HFFc6 (cell line): ENCODE measurements around the gene GTF2H4. TPM values are rescaled to one million over a fixed set of nuclear protein-coding genes. Genes with fewer than 3 reads are reported as not detected.

Source experiments
- DNase-seq: peaks from one replicate; pipeline ENCODE4 v3.0.0-alpha.2; 2018
- H3K27ac Mint-ChIP-seq: 2 replicates; pipeline ENCODE4 v1.8.0; 2020; ENCODE audit warnings: mild to moderate bottlenecking, mixed read lengths
- H3K27me3 Mint-ChIP-seq: 2 replicates; pipeline ENCODE4 v1.8.0; 2021; ENCODE audit warnings: mild to moderate bottlenecking, moderate library complexity, mixed read lengths; ENCODE audit not compliant: insufficient read depth
- H3K36me3 Mint-ChIP-seq: 2 replicates; pipeline ENCODE4 v1.8.0; 2021; ENCODE audit warnings: low read depth, mixed read lengths
- H3K4me1 Mint-ChIP-seq: 2 replicates; pipeline ENCODE4 v1.8.0; 2020; ENCODE audit warnings: low read depth, mixed read lengths
- H3K4me3 Mint-ChIP-seq: 2 replicates; pipeline ENCODE4 v1.8.0; 2020; ENCODE audit warnings: mild to moderate bottlenecking, moderate library complexity, mixed read lengths
- H3K9me3 Mint-ChIP-seq: 2 replicates; pipeline ENCODE4 v1.8.0; 2020; ENCODE audit warnings: mild to moderate bottlenecking, mixed read lengths
- microRNA-seq: library from miRNA; unstranded; fragments of <30 nt; microRNA quantifications from one replicate; pipeline ENCODE4, GENCODE V29; 2019
- total RNA-seq, 6 experiments: library from RNA; stranded (reverse); fragmentation: NEBNext Ultra II Directional; extraction: Animal tissue kit (Norgen Biotek cat#: 25700); gene quantifications; 2 replicates in 1 of 6; 3 replicates in 5 of 6; pipeline ENCODE4 v1.2.3, GENCODE V29; 2021
- TF ChIP-seq, protein P1 (sequence below): fragments of 200-600 bp; sonication (generic); IDR thresholded peaks from 2 replicates; pipeline ENCODE4 v1.5.0; 2021; ENCODE audit warnings: antibody characterized with exemption, mild to moderate bottlenecking

Gene GTF2H4
- total RNA-seq, 6 experiments from 2014 or later: 23.9 to 27.1 (median 26.5) TPM

DNA sequence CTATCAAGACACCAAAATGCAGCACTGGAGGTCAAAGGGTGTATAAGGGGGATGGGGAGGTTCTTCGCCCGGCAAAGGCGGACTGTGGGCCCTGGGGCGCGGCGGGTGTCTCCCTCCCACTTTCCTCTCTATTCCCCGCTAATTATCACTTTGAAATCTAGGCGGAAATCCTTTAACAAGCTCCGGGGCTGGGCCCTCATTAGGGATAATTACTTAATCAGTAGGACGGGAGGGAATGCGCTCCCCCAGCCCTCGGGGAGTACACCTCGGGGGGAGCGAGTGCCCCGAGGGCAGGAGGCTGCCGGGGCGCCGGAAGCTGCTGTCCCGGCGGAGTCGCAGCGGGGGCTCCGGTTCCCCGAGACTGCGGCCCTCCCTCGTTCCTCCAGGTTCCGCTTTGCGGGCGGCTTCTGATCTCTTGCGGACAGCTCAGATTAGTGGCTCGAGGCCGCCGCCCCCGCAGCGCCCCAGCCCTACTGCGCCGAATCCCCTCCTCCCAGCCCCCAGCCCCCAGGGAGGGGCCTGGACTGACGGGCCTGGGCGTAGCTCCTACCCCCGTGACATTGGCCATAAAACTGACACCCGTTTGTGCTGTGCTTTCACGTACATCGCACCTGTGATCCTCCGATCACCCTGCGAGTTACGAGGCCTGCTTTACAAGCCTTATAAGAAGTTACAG lies 47.5 kb downstream of the GTF2H4 start:
- TF ChIP-seq, protein P1, sequence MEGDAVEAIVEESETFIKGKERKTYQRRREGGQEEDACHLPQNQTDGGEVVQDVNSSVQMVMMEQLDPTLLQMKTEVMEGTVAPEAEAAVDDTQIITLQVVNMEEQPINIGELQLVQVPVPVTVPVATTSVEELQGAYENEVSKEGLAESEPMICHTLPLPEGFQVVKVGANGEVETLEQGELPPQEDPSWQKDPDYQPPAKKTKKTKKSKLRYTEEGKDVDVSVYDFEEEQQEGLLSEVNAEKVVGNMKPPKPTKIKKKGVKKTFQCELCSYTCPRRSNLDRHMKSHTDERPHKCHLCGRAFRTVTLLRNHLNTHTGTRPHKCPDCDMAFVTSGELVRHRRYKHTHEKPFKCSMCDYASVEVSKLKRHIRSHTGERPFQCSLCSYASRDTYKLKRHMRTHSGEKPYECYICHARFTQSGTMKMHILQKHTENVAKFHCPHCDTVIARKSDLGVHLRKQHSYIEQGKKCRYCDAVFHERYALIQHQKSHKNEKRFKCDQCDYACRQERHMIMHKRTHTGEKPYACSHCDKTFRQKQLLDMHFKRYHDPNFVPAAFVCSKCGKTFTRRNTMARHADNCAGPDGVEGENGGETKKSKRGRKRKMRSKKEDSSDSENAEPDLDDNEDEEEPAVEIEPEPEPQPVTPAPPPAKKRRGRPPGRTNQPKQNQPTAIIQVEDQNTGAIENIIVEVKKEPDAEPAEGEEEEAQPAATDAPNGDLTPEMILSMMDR: no peak
- H3K36me3 Mint-ChIP-seq: no peaks in the 10 kb centered on the region
- peaks cover 6% of the 10 kb centered on the region for H3K4me1 Mint-ChIP-seq
- H3K27me3 Mint-ChIP-seq: peaks cover 61% of the 10 kb centered on the region
- H3K9me3 Mint-ChIP-seq: no peaks in the 10 kb centered on the region
- peak overlapping the region; percentile 12; the same call in 1 of the 2 replicates for H3K27ac Mint-ChIP-seq
- DNase-seq: no peak
- H3K4me3 Mint-ChIP-seq: peak overlapping the region; percentile 70

DNA sequence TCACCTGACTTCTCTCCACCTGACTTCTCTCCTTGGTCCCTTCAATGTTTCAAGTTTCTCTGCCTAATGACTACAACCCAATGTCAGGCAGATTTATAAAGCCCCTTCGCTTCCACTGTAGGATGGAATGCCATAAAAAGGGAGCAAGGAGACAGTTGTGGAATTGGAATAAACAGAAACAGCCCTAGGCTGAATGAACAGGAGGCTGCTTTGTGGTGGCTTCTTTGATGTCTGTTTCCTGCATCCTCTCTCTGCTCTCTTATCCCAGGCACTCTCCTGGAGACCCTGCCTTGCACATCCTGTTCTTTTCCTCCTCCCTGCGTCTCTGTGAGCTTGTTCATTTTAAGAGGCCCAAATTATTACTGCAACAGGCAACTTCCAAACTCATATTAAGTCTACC lies 49.7 kb downstream of the GTF2H4 start:
- DNase-seq: no peak
- peaks cover 51% of the 10 kb centered on the region for H3K27me3 Mint-ChIP-seq
- TF ChIP-seq, protein P1: no peak
- no peaks in the 10 kb centered on the region for H3K36me3 Mint-ChIP-seq
- no peaks in the 10 kb centered on the region for H3K9me3 Mint-ChIP-seq
- H3K27ac Mint-ChIP-seq: no peak overlapping the region
- no peak overlapping the region for H3K4me3 Mint-ChIP-seq
- peaks cover 6% of the 10 kb centered on the region for H3K4me1 Mint-ChIP-seq

DNA sequence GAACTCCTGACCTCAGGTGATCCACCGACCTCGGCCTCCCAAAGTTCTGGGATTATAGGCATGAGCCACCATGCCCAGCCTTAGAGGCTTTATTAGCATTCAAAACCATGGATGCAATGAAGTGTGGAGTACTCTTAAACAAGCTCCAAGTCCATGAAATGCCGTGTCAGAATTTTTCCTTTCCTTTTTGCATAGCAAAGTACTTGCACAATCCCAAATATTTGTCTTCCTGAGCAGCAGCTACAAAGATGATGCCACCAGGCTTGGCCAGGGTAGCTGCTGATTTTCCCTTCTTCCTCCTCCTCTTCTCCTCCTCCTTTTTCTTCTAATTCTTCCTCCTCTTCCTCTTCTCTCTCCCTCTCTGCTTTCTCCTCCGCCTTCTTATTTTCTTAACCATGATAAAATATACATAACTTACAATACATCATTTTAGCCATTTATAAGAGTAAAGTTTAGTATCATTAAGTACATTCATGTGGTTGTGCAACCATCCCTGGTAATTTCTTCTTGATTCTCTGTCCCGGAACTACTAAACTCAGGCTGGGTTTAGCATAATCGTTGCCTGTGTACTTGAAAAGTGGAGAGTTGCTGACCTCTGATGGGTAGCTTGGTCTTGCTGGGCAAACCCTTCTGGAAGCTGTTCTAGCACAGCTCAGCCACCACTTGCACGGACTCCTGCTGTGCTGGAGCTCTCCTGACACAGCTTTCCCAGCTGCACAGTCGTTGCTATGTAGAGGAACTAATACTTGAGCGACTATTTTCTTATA lies 53.1 kb downstream of the GTF2H4 start:
- DNase-seq: no peak
- no peaks in the 10 kb centered on the region for H3K36me3 Mint-ChIP-seq
- H3K4me3 Mint-ChIP-seq: no peak overlapping the region
- TF ChIP-seq, protein P1: no peak
- H3K4me1 Mint-ChIP-seq: no peaks in the 10 kb centered on the region
- H3K9me3 Mint-ChIP-seq: no peaks in the 10 kb centered on the region
- no peak overlapping the region for H3K27ac Mint-ChIP-seq
- peaks cover 53% of the 10 kb centered on the region for H3K27me3 Mint-ChIP-seq

DNA sequence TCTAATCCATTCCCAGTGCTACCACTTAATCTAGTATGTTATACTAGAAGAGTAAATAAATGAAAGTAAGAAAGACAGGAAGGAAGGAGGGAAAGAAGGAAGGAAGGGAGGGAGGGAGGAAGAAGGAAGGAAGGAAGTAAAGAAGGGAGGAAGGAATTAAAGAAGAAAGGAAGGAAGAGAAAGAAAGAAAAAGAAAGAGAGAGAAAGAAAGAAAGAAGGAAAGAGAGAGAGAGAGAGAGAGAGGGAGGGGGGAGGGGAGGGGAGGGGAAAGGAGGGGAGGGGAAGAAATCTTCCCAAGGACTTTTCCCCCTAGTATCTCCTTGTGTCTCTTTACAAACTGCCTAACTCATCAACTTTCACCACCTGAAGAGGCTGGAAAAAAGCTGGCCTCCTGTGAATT lies 54.7 kb downstream of the GTF2H4 start:
- Mint-ChIP-seq H3K27ac (no peak overlapping the region), H3K4me3 (no peak overlapping the region), H3K4me1 (no peaks in the 10 kb centered on the region), H3K9me3 (no peaks in the 10 kb centered on the region), H3K27me3 (peaks cover 50% of the 10 kb centered on the region), H3K36me3 (no peaks in the 10 kb centered on the region)
- DNase-seq: no peak
- TF ChIP-seq, protein P1: no peak

DNA sequence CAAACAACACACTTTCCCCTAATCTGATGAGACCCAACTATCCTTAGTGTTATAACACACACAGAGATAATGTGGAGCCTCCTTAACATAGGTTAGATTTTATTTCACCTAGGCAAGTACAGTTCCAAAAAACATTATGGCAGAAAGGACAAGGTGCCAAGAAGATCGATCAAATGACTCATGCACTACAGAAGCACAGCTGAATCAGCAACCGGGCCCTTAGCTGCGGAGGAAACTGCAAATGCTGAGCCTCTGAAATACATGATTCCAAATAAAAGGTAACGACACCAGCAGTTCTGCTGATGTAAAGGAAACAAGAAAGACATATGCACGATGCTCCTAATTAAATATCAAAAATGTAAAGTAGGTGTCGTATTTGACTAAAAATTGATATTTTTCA lies 55.6 kb downstream of the GTF2H4 start:
- Mint-ChIP-seq H3K27ac (no peak overlapping the region), H3K4me1 (no peaks in the 10 kb centered on the region), H3K4me3 (no peak overlapping the region), H3K27me3 (peaks cover 44% of the 10 kb centered on the region), H3K9me3 (no peaks in the 10 kb centered on the region), H3K36me3 (no peaks in the 10 kb centered on the region)
- TF ChIP-seq, protein P1: no peak
- no peak for DNase-seq

Small RNA genes lying within 50 kb of the gene (microRNA-seq; reads per million reads assigned to microRNA genes)
- 6.2 reads per million for gene MIR4640

Other genes with a start within 250 kb of the GTF2H4 start
- gene DHX16, start 235.2 kb upstream of the GTF2H4 start, total RNA-seq: 10 to 100 TPM; 33.7 to 36.7 (median 35.5) TPM
- 100 to 1,000 TPM; 135 to 149 (median 141) TPM for gene PPP1R18, start 221.6 kb upstream of the GTF2H4 start, total RNA-seq
- 10 to 100 TPM; 16.3 to 35.1 (median 31.1) TPM for gene NRM, start 217.2 kb upstream of the GTF2H4 start, total RNA-seq
- gene MDC1, start 190.9 kb upstream of the GTF2H4 start, total RNA-seq: 10 to 100 TPM; 18.4 to 31.9 (median 28.1) TPM
- gene TUBB, start 187.9 kb upstream of the GTF2H4 start, total RNA-seq: 1,000 to 10,000 TPM; 1,052 to 1,712 (median 1,589) TPM
- 100 to 1,000 TPM; 218 to 286 (median 236) TPM for gene FLOT1, start 165.5 kb upstream of the GTF2H4 start, total RNA-seq
- 10 to 100 TPM; 38.1 to 62.4 (median 60.2) TPM for gene IER3, start 163.7 kb upstream of the GTF2H4 start, total RNA-seq
- 10 to 100 TPM; 28.0 to 42.5 (median 31.6) TPM for gene DDR1, start 23.7 kb upstream of the GTF2H4 start, total RNA-seq
- 10 to 100 TPM; 15.3 to 18.4 (median 16.9) TPM for gene VARS2, start 6.0 kb downstream of the GTF2H4 start, total RNA-seq
- not detected for gene SFTA2, start 24.0 kb downstream of the GTF2H4 start, total RNA-seq
- not detected for gene MUCL3, start 32.8 kb downstream of the GTF2H4 start, total RNA-seq
- gene MUC21, start 75.5 kb downstream of the GTF2H4 start, total RNA-seq: not detected
- not detected for gene MUC22, start 102.3 kb downstream of the GTF2H4 start, total RNA-seq
- gene C6orf15, start 204.4 kb downstream of the GTF2H4 start, total RNA-seq: not detected
- 1 to 10 TPM; 2.1 to 4.4 (median 3.5) TPM for gene PSORS1C1, start 206.6 kb downstream of the GTF2H4 start, total RNA-seq
- gene CDSN, start 212.2 kb downstream of the GTF2H4 start, total RNA-seq: not detected
- gene PSORS1C2, start 230.9 kb downstream of the GTF2H4 start, total RNA-seq: not detected
- gene CCHCR1, start 249.6 kb downstream of the GTF2H4 start, total RNA-seq: 10 to 100 TPM; 12.0 to 24.3 (median 23.5) TPM